ENCODE data around the gene TGFBR1.

DNA sequence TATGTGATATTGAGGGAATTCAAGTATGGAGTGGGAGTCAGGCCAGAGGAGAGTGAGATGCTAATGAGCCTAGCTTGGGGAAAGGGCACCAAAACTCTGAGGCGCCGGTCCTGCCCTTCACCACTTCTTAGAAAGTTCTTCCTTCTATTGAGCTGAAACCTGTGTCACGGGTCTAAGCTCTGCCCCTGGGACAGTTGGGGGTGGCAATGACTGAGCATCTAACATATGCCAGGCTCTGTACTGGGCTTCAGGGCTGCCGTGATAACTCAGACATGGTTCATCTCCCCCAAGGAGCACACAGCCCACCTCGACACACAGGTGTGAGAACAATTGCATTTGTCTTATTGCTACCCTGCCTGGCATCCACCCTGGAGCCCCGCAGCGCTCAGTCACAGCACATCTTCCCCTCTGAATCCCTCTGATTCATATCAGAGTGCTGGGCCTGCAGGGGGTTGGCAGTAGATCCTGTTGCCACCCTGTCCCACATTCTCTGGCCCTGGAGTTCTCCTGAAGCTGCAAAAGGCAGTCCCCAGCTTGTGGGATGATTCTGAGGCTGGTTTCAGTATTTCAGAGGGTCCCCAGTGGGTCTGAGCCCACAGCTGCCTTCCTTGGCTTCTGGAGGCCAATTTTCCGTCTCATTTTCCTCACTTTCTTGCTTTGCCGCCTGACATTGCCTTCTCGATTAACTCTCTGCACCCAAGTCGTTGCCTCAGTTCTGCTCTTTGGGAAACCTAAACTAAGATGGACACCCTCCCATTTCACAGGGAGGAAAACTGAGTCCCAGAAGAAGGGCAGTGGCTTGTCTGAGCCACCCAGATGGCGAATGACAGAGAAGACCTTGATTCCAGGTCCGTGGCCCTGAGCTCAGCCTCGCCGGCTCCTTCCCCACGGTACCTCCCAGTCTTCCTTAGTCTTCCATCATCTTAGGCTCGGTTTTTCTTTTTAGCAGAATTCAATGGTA lies 74.3 kb downstream of the TGFBR1 start:
- TF ChIP-seq, protein P1, sequence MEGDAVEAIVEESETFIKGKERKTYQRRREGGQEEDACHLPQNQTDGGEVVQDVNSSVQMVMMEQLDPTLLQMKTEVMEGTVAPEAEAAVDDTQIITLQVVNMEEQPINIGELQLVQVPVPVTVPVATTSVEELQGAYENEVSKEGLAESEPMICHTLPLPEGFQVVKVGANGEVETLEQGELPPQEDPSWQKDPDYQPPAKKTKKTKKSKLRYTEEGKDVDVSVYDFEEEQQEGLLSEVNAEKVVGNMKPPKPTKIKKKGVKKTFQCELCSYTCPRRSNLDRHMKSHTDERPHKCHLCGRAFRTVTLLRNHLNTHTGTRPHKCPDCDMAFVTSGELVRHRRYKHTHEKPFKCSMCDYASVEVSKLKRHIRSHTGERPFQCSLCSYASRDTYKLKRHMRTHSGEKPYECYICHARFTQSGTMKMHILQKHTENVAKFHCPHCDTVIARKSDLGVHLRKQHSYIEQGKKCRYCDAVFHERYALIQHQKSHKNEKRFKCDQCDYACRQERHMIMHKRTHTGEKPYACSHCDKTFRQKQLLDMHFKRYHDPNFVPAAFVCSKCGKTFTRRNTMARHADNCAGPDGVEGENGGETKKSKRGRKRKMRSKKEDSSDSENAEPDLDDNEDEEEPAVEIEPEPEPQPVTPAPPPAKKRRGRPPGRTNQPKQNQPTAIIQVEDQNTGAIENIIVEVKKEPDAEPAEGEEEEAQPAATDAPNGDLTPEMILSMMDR (IDR thresholded peaks at IDR 0.05): no peak
- TF ChIP-seq POLR2AphosphoS5 (IDR thresholded peaks at IDR 0.05) (no peak), EP300 (IDR thresholded peaks at IDR 0.05) (no peak)
